Measurements from ENCODE around the gene ANK3.

- TF ChIP-seq EZH2 (IDR thresholded peaks at IDR 0.05; ENCODE audit: insufficient read depth, poor library complexity, severe bottlenecking) (no peak), EZH2phosphoT487 (IDR thresholded peaks at IDR 0.05; ENCODE audit: insufficient read depth, low read depth) (no peak)
Measured at GRCh38 chr10:60149003-60149402, 240.7 kb downstream of the ANK3 start.
